Eye (tissue), 1 donor: ENCODE measurements around the gene MRAP2.

Experiments
- DNase-seq: peaks from one replicate; pipeline ENCODE4 v3.0.0-alpha.2; 2015

MRAP2 gene

DNA sequence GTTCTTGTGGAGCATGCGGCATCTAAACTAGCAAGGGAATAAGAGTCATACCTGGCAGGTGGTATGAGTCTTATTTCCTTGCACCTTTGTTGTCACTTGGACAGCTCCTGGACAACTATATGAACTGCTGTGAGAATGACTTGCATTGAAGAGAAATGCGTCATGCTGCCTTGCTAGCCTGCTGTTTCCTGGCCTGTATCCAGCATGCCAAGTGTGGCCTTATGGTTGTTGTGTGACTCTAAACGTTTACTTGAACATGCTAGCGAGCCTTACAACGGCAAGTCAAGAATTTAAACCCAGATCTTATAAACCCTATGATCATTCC, 103.4 kb downstream of the MRAP2 start:
- no peak for DNase-seq

DNA sequence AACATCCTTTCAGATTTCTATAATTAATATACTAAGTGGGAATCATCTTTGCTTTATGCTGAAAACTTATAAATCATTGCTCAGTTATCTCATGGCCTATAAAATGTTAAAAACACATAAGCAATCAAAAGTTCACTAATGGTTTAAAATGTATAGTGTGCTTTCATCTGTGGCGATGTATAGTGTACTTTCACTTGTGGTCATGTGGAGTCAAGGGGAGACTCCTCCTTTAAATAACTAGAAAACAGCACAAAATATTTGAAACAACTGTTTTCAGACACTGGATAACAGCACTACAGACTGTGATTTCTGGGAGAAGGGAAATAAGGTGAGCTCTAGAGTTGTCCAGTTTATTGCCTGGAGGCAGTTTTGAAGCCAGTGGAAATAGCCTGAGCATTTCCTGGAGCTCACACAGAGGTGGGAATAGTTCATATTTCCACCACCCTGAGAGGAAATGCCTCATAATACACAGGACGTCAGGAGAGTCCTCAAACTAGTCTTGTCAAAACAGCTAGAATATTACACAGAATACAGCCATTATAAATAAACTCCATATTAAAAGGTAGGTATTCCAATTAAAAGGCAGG, 104.5 kb downstream of the MRAP2 start:
- DNase-seq: no peak

DNA sequence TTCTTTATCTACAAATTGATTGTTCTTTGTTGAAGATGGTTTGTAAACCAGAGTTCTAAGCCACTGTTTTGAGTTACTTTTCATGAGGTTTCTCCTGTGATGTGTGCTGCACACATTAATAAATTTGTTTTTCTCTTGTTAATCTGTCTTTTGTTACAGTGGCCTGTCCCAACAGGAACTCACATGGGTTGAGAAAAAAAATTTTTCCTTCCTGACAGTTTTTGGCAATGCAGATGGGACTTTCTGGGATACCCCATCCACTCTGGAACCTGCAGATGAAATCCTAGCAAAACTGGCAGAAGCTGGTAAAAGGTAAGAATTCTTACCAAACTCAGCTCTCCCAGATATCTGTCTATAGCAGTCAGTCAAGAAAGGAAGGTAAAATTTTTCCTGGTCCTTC, 105.7 kb downstream of the MRAP2 start:
- no peak for DNase-seq
